HCEC 1CT (cell line): Measurements from ENCODE around the gene HNRNPH1.

Experiments
- DNase-seq: peaks from one replicate; pipeline ENCODE4 v3.0.0-alpha.2; 2017

The HNRNPH1 gene

DNA sequence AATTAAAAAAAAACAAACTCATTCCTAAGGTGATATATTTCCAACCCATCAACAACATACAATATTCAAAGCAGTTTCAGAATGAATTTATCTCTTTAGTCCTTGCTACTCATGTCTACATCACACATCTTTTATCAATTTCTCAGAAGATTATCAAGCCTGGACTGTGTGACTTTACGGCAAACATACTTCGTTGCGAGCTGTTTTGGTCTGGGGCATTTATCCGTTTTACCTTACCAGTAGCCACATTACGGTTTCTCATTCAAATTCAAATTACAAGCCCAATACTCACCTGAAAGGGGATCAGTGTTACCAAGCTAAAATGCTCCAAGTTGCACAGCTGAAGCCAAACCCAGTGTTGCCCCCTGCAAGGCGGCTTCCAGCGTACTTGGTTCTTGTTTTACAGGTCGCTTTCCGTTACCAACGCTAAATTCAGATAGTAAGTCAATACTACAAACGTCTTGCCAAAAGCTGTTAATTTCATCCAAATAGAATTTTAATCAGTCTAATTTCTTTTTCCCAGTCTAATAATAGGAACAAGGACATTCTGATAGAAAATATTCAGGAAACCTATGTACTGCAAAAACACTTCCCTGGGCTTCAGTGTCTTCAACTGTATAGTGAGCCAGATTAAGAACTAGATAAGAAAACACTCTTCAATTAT lies 1.8 kb downstream of the HNRNPH1 start:
- DNase-seq: no peak

DNA sequence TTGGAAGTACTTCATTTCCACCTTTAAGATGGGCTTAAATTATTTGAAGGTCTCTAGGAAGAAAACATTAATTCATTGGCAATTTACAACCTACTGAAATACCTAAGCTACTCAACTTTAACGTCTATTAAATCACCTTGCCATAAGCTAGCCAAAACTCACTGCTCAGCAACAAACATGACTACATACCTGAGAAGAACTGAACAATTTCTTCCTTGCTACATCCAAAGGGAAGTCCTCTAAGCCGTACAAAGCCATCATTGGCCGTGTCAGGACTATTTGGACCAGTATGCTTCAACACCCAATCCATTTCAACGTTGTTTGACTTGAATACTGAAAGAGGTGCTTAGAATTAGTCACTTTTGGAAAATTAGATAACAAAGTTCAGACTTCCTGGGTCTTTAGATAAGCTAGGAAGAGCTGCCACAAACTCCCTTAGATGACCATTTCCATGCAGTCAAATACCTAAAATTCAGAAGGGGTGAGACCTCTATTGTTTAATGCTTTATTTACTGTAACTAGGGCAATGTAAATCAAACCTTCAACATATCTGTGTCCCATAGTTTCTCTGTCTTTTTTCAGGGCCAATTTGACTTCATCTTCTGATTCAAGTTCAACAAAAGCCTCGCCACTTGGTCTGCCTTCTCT lies 2.6 kb downstream of the HNRNPH1 start:
- no peak for DNase-seq

DNA sequence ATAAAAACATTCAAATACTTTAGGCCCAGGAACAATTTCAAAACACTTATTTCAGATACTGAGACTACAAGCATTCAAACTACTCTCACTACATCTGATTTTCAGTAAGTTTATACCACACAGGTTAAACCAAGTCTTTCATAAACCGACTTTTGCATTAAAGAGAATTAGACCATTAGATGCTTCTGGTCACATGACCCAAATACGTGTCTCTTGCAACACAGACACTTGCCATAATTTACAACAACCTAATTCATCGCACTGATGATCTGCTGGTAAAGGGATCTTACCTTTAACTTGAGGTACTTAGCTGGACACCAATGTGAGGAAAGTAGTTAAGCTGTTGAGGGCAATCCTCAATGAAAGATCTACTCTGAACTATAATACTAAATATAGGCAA lies 3.2 kb downstream of the HNRNPH1 start:
- no peak for DNase-seq

DNA sequence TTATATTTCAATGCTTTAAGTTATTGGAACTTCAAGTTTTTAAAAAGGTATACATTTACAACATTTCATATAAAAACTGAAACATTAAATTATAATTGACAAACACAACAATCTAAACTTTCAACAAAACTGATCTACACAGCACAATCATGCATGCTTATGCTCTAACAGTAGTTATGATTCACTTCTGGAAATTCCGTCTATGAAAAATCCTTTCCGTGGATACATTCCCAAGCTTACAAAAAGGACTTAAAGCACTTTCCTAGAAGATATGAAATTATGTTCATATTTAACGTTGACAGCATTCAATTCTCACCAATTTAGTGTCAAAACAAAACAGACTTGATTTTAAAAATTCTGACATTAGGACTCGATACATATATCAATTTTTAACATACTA lies 3.7 kb downstream of the HNRNPH1 start:
- no peak for DNase-seq

DNA sequence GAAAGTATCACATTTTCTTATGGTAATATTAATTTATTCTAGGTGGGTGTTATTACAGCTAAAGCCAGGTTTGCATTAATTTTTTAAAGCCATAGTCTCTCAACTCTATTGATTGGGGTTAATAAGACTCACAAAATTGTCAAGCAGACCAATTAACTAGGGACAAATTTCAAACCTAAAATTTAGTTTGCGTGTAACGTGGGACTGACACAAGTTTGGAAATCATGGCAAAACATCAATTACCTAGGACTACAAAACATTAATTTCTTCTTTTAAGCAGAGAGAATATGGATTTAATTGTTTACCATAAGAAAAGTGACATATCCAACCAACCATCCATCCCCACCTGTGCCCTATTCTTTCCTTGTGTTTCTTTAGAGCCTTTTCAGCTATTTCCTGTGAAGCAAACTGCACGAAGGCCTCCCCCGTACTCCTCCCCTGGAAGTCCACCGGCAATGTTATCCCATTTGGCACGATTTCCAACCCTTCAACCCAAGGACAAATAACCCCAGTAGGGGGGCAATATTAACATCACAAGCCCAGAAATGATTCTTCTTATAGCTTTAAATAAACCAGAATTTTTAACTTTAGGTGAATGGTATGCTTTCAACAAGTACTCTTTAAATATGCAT lies 4.4 kb downstream of the HNRNPH1 start:
- DNase-seq: no peak

DNA sequence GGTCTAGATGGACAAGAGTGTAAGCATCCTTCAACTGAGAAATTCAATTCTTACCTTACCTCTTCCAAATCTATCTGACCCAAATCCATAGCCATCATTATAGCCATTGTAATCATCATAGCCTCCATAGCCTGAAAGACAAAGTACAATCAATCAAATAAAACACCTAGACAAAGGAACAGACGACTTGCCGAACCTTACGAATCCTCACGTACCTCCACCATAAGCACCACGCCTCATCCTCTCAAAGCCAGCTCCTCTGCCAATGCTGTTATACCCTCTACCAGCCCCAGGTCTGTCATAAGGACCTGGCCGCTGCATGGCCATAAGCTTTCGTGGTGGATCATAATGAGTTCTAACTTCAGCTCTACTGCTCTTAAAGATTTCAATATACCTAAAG lies 5.5 kb downstream of the HNRNPH1 start:
- DNase-seq: no peak

DNA sequence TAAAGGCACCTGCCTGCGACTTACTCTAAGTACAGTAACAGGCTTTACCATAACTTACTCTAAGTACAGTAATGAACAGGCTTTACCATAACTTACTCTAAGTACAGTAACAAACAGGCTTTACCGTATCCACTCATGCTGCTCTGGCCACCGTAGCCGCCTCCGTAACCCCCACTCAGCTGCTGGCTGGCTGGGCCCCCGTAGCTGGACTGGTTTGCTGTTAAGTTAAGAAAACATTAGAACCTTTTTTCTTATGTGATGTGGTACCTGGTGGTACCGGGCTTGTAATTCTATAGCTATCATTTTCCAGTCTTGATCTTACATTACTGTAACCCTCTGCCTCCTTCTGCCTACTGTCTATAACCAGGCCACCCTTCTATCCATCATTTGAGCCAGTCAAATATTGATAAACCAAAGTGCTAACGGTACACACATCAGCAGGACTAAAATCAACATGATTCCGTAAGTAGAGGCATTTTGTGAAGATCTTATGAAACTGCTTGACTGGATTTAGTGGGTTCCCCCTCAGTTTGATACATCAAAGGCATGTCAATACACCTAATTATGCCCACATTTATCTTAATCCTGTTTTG lies 7.4 kb downstream of the HNRNPH1 start:
- no peak for DNase-seq

DNA sequence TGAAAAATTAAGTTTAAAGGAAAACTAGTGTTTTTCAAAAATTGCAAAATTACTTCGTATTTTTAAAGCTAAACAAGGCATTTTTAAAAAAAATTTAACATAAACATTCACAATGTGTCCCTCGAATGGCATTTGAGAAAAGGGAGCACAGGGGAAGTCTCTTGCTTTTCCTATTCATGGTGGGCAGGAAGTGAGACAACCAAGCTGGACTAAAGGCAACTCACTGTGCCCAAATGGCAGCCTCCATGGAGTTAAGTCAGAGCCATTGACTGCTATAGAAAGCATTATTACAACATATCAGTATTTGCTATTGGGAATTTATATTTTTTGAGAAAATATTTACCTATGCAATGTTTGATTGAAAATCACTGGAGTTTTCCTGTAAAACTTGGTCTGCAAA lies 8.3 kb downstream of the HNRNPH1 start:
- DNase-seq: no peak

DNA sequence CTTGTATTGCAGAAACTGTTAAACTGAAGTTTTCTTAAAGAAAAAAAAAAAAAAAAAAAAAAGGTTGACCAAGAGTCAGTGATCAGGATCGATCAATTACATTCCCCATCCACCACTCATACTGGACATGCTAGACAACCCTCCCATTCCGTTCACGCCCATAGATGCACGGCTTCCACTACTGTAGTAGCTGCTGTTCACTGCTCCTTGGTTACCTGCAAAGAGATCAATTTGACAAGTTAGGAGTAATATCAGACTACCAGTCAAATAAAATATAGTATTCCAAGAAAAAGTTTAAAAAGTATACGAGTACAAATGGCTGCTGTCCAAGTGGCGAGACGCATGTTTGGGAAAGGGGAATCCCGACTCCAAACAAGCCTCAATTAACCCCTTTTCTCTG lies 8.7 kb downstream of the HNRNPH1 start:
- no peak for DNase-seq

DNA sequence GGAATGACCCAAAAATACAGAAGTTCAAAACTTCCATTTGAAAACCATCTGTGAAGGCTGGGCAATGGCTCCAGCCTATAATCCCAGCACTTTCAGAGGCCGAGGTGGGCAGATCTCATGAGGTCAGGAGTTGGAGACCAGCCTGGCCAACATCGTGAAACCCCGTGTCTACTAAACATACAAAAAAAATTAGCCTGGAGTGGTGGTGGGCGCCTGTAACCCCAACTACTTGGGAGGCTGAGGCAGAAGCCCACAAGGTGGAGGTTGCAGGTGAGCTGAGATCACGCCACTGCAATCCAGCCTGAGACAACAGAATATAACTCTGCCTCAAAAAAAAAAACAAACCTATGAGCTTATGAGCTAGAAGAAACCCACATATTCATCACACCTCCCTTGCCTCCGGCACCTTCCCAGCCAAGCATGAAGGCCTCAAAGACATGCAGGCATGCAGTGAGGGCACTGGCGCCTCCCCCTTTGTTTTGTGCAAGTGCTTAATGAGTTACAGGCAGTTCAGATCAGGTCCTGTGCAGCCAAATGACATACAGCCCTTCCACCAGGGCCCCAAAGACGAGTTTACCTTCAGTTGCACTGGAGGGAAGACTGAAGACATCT lies 9.9 kb downstream of the HNRNPH1 start:
- DNase-seq: no peak

DNA sequence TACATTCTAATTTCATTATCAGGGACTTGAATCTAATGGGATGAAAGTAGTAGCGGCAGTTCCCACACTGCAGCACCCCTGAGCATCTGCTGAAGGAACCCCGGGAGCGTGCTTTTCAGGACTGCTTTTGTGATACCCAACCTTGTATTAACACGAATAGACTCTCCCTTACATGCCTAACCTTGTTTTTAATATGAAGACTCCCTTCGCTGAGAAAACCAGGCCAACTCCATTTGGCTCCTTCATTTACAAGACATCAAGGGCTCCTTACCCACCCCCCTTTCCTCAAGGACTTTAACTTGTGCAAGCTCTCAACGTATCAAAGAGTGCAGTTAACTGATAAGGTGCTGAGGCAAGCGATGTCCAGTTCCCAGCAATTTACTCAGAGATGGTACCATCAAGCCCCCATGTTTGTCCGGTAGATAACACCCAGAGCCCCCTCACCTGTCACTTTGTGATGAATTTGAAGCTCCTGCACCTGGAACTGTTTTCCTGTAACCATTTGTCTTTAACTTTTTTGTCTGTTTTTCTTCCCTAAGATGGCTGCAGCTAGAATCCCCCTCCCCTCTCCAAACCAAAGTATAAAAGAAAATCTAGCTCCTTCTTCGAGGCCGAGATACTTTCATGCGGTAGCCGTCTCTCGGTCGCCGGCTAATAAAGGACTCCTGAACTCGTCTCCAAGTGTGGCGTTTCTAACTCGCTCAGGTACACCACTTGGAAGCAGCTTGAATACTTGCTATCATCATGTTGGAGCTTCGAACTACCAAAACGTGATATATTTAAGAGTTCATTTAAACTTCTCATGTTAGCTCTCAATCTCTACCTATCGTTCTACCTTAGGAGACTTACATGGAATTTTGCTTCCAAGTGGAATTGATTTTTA lies 10.7 kb downstream of the HNRNPH1 start:
- no peak for DNase-seq

DNA sequence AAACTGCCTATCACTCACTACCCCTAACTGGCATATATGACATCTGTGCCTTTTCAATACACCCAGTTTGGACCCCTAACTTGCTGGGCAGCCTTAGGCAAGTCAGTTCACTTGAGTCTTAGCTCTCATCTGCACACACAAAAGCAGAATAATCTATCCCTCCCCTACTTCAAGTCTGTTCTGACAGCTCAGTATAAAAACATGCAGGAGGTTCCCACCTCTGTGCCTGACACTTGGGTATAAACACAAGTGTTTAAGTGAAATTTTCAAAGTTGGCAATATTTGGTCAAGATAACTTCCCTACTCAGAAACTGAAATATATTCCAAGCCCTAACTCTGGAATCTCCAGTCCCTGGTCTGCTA lies 12.6 kb downstream of the HNRNPH1 start:
- no peak for DNase-seq

DNA sequence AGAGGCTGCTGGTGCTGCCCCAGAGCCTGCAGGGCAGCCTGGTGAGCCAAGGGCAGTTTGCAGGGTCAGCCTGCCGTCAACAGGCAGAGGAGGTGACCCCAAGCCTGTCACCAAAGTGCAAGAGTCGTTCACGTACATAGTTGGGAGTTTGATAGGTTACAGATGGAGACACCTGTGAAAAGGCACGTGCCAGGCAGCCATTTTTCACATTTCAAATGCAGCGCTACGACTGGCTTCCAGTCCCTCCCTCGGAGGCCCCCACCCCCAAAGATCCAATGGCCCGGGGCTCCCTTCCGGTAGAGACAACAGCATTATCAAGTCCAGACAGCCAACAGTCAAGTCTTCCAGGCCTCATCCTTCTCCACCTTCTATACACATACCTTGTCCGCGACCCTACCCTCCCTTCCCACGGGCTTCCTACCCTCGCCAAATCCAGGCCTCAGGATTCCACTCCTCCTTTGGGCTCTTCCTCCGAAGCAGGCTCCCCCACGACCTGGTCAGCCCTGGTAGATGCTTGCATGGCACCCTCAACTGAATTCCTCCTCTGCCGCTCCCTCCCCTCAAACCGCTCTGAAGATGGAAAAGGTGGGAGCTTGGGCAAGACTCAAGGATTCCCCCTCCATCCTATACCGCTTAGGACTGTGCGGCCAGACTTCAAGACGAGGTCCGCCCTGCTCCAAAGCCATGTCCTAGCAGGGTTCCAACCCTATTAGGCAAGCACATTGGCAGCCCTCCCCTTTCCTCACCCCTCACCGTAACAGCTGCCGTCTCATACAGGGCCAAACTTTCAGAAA lies 13.2 kb downstream of the HNRNPH1 start:
- DNase-seq: no peak

DNA sequence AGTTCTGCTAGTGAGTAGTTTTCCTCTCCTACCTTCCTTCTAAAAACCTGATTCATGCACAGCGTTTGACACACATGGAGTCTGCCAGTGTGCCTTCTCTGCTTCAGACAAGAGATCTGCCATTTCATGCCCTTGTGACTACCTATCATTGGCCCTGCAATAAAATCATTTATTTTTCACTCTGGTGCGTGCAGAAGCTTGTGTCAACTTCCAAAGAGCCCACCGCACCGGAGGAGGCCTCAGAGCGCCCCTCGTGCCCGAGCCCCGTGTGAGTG lies 13.7 kb downstream of the HNRNPH1 start:
- DNase-seq: no peak

DNA sequence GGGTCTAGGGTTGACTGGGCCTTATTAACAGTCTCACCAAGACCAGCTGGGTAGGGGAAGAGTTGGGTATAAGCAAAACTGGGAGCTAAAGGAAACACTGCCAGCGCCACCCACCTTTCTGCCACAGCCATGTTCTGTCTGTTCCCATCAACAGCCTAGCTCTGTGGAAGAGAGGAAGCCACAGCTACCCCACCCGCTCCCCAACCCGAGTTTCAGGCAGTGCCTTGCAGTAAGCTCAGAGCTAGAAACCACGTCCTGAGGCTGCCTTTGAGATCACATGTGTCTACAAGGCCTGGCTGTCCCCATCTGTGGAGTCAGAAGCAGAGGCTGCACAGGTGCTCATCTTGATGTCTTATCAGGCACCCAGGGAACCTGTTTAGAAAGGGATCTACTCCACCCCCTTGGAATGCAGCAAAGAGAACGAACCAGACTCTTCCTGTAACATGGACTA lies 15.3 kb downstream of the HNRNPH1 start:
- DNase-seq: no peak

DNA sequence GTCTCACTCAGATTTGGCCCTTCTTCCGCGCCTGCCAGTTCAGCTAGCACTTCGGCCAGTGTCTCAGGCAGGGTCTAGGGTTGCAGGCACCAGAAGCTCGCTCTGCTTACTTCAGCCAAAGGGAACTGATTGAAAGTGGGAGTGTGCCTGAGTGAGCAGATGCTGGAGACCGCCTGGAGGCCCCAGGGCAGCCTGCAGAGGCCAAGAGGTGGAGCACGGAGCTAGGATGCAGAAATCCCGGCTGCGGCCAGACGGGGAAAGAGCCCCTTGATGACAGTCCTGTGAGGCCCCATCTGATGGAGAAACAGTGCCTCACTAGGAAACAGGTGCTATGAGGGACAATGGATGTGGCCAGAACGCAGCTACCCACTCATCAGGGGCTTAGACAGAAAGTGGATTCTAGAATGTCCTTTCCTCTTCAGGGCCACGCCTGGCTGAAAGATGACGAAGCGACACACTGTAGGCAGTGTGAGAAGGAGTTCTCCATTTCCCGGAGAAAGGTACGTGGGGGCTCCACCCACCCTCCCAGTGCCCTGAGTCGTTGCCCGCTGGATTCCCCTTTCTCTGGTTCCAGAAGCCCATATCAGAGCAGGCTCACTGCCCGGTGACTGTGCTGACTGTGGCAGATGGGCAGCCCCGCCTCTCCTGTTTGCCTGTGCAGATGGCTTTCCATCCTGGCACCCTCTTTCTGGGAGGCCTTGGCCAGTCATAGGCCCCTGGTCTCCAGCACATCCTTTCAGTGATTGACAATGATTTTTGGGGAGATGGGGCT lies 16.1 kb downstream of the HNRNPH1 start:
- DNase-seq: no peak

DNA sequence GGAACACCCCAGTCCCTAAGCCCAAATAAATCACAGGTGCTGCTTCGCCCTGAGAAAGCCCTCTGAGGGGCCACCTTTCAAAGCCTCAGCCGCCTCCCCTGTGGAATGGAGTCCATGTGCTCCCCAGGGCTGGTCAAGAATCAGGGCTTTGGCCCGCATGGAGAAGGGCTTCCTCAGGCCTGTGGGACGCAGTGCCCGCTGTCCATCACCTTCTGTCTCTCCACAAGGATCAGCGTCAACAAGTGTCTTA lies 16.6 kb downstream of the HNRNPH1 start:
- DNase-seq: no peak

DNA sequence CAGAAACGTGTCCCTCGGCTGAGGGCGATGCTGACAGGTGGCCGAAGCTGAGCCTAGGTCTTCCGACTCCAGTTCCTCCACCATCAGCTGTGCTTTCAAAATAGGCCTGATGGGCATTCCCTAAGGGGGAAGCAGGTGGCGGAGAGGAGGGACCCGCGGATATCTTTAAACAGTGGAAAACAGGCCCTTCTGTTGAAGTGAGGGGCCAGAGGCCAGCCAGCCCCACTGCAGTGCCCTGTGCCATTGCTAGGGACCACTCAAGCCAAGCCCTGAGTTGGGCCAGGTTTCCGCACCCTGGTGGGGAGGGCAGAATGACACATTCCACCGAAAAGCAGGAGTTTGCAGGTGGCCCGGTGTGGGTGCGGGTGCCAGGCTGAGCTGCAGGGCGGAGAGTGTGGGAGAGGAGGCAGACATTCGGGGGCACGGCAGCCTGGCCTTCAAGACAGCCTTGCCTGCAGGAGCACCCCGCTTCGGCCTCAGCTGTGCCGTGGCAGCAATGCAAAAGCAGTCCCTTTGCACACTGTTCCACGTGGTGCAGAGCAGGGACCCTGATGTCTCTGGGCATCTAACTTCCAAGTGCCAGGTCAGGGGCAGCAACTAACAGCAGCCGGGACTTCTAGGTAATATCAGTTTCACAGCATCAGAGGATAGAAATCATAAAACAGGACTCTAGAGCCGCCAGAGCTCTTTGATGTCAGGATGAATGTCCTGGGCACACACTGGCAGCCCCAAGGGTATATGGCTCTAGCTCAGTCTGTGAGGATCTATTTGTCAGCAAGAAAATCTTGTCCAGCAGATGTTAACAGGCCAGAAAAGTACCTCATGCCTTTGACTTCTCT lies 17.2 kb downstream of the HNRNPH1 start:
- DNase-seq: no peak

DNA sequence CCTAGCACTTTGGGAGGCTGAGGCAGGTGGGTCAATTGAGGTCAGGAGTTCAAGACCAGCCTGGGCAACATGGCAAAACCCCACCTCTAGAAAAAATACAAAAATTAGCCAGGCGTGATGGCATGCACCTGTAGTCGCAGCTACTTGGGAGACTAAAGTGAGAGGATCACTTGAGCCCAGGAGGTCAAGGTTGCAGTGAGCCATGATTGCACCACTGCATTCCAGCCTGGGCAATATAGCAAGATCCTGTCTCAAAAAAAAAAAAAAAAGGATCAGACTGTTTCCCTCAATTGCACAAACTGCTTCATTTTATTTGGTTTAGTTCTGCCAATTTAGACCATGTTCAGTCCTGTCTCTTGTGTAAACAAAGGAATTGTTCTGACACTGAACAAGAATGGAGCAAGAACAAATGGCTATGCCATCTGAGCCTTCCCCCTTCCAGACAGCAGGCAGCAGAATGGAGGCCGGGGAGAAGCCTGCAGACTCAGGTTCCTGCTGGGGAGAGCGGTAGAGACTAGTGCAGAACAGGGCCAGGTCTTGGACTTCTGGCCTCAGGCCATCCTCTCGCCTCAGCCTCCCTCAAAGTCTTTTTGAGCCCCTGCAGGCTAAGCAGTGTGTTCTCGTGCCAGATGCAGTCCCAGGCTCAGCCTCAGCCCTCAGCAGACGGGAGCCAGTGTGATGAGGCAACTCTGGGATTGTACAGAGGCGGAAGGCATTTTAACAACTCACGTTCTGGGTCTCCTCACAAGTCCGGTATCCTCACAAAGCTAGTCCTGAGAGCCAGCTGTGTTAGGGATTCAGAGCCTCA lies 18.2 kb downstream of the HNRNPH1 start:
- no peak for DNase-seq

DNA sequence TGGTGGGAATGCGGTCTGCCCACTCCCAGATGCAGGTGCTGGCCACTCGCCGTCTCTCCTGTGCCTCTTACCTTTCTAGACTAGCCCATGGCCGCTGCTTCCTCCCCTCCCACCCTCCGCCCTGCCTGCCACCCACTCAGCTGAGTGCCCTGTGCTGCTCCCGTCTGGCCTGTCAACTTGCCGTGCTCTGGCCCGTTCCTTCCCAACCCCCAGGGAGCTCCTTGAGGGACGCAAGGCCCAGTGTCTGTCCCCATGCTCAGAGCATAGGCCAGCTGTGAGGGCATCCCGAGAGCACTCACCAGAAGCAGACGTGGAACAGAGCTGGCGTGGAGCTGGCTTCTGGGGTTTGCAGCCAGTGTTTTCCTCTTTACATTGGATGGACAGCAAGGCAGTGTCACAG lies 20.2 kb downstream of the HNRNPH1 start:
- no peak for DNase-seq
